T-helper 2 cell treated with Interferon-gamma antibody and Interleukin-4, amounts not matched to agents 5 μg/mL and 100 μg/mL, for 36 hours (primary cell): ENCODE data around the gene RPS26.
"Not testable (repeated sequence)": the region's sequence is repeated elsewhere in the genome, so short reads cannot be mapped to it uniquely, and the experiment has no call there.

ENCODE experiments used
- DNase-seq: peaks from one replicate; pipeline ENCODE4 v3.0.0; 2021; ENCODE audit warnings: low spot score
- H3K27ac Mint-ChIP-seq: one replicate; pipeline ENCODE4 v1.8.0; 2021; ENCODE audit warnings: mild to moderate bottlenecking, mixed read lengths
- H3K27me3 Mint-ChIP-seq: one replicate; pipeline ENCODE4 v1.8.0; 2021; ENCODE audit warnings: low read depth, mixed read lengths
- H3K36me3 Mint-ChIP-seq: one replicate; pipeline ENCODE4 v1.8.0; 2021; ENCODE audit warnings: low read depth, mixed read lengths
- H3K4me1 Mint-ChIP-seq: one replicate; pipeline ENCODE4 v1.8.0; 2021; ENCODE audit warnings: low read depth, mixed read lengths
- H3K4me3 Mint-ChIP-seq: one replicate; pipeline ENCODE4 v1.8.0; 2022; ENCODE audit warnings: mild to moderate bottlenecking, moderate library complexity, mixed read lengths
- H3K9me3 Mint-ChIP-seq: one replicate; pipeline ENCODE4 v1.8.0; 2021; ENCODE audit warnings: mixed read lengths

The RPS26 gene

DNA sequence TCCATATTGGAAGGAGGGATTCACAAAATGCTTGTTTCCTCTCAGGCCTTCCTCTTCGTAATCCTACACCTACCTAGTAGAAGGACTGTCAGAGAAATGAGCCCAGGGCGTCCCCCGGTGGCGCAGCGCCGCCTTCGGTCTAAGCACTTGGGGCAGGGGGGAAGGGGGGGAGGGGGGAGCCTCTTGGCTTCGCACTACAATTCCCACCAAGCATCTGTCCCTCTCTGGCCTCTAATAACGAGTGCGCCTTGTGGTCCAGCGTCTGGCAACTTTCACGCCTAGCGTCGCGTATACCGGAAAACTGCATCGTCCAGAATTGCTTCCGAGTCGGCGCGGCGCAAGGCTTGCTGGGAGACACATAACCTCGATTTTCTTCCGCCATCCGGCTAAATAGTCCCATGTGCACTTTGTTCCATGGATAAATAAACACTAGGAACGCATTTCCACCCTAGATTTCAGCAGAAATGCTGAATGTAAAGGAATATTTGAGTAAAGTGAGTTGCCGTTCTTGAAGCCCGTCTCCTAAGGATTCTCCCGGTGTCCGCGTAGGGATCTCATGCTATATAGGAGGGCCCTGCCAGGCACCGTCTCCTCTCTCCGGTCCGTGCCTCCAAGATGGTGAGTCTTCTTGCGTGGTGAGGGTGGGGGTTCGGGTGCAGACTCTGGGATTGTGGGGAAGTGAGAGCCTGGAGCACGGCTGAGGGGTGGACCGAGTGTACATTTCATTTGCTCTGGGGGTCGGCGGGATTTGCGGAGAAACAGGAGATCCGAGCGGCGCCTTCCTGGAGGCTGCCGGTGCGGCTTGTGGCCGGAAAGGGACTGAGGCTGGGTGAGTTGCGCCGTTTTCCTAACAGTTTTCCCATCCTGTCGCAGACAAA, at the start of gene RPS26:
RPS26 (plus strand) TSS at position 367 of the 878 bp plus-strand sequence; CDS start at position 616, 249 bp downstream.
- H3K27me3 Mint-ChIP-seq: no peaks in the 10 kb centered on the region
- H3K4me3 Mint-ChIP-seq: peak within 1 kb of the TSS; percentile 96
- no peaks in the 10 kb centered on the region for H3K9me3 Mint-ChIP-seq
- H3K27ac Mint-ChIP-seq: peak within 1 kb of the TSS; percentile 97
- peak; percentile 94 for DNase-seq
- H3K4me1 Mint-ChIP-seq: peaks cover 34% of the 10 kb centered on the region
- peaks cover 38% of the 10 kb centered on the region for H3K36me3 Mint-ChIP-seq

DNA sequence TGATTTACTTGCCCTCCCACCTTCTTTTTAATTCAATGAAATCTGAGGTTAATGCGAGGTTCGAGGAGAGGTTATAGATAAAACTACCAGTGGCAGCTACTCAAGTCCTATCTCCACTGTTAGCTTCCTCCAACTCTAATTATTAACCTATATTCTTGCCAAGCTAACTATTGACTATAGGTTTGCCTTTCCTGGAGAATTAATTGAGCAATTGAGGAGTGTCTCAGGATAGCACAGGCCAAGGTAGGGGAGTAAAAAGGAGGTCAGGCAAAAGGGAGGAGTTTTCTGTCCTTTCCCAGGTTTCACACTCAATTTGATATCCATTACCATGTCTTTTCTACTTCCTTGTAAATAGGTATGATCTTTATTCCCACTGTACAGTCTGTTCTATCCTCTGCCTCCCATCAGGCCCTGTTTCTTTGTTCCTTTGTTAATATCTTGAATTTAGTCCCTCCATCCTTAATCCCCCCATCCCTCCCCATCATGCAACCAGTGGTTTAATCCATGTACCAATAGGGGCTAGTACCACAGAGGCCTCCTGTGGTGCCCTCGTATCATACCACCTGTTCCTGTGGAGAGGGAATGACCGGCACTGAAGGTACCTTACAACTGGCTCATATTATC, 48.4 kb upstream of the RPS26 start:
- Mint-ChIP-seq H3K4me1 (peaks cover 24% of the 10 kb centered on the region), H3K4me3 (no peak overlapping the region), H3K36me3 (peaks cover 51% of the 10 kb centered on the region), H3K27ac (no peak overlapping the region), H3K27me3 (no peaks in the 10 kb centered on the region), H3K9me3 (no peaks in the 10 kb centered on the region)
- DNase-seq: no peak

DNA sequence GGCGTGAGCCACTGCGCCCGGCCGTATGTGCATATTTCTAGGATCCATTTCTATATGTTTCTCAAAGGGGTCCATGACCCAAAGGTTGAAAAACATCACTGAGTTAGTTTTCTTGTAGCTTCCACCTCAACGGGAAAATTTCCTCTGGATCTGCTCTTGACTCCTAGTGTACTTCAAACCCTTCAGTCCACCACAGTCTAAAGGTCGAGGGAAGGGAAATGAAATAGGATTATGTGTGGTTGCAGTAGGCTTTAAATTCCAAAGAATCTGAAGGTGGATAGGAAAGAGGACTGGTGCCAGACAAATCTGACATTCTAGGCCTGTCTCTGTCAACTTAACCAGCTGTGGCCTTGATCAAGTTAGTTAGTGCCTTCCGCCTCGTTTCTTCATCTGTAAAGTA, 46.4 kb upstream of the RPS26 start:
- Mint-ChIP-seq H3K4me1 (peaks cover 32% of the 10 kb centered on the region), H3K27ac (no peak overlapping the region), H3K4me3 (no peak overlapping the region), H3K9me3 (no peaks in the 10 kb centered on the region), H3K27me3 (no peaks in the 10 kb centered on the region), H3K36me3 (peaks cover 39% of the 10 kb centered on the region)
- DNase-seq: no peak

GRCh38 chr12:55996201-55996714, 45.5 kb upstream of the RPS26 start:
- Mint-ChIP-seq H3K27ac (peak overlapping the region; percentile 57), H3K4me1 (peaks cover 32% of the 10 kb centered on the region), H3K36me3 (peaks cover 31% of the 10 kb centered on the region), H3K4me3 (peak overlapping the region; percentile 87), H3K9me3 (no peaks in the 10 kb centered on the region), H3K27me3 (no peaks in the 10 kb centered on the region)
- DNase-seq: peak; percentile 52

GRCh38 chr12:55996715-55997534, 44.8 kb upstream of the RPS26 start, which contains the start of gene SUOX:
Gene SUOX, plus strand, starts transcription at chr12:55997276. Its CDS starts 4,946 bp downstream, at chr12:56002222.
- Mint-ChIP-seq H3K36me3 (peaks cover 26% of the 10 kb centered on the region), H3K4me3 (peak within 1 kb of the TSS; percentile 87), H3K27ac (peak within 1 kb of the TSS; percentile 57), H3K9me3 (no peaks in the 10 kb centered on the region), H3K27me3 (no peaks in the 10 kb centered on the region), H3K4me1 (peaks cover 32% of the 10 kb centered on the region)
- peak; percentile 80 for DNase-seq

DNA sequence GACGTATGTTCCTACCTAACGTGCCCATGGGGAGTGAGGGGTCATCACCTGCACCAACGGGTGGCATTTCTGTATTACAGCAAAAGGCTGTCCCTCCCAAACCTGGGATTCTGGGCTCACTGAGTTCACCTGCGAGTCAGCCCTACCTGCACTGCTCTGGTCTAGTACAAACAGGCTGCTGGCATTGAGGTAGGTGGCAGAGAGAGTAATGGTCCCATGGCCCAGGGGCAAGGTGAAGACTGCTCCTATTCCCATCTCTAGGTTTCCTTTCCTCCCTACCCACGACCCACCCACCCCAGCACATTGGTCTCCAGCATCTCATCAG, 44.2 kb upstream of the RPS26 start:
- Mint-ChIP-seq H3K4me3 (peak overlapping the region; percentile 87), H3K9me3 (no peaks in the 10 kb centered on the region), H3K27me3 (no peaks in the 10 kb centered on the region), H3K36me3 (peaks cover 23% of the 10 kb centered on the region), H3K4me1 (peaks cover 32% of the 10 kb centered on the region), H3K27ac (peak overlapping the region; percentile 15)
- no peak for DNase-seq

- not testable (repeated sequence) for DNase-seq, H3K27me3 Mint-ChIP-seq, H3K36me3 Mint-ChIP-seq, H3K9me3 Mint-ChIP-seq
- Mint-ChIP-seq H3K4me3 (peak overlapping the region; percentile 14), H3K4me1 (peaks cover 28% of the 10 kb centered on the region), H3K27ac (peak overlapping the region; percentile 47)
Observed at GRCh38 chr12:55999522-55999921, 42.2 kb upstream of the RPS26 start.

DNA sequence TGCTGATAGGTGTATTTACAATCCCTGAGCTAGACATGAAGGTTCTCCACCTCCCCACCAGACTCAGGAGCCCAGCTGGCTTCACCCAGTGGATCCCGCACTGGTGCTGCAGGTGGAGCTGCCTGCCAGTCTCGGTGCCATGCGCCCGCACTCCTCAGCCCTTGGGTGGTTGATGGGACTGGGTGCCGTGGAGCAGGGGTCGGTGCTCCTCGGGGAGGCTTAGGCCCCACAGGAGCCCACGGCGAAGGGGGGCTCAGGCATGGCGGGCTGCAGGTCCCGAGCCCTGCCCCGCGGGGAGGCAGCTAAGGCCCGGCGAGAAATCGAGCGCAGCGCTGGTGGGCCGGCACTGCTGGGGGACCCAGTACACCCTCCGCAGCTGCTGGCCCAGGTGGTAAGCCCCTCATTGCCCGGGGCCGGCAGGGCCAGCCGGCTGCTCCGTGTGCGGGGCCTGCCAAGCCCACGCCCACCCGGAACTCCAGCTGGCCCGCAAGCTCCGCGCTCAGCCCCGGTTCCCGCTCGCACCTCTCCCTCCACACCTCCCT, 41.6 kb upstream of the RPS26 start:
- not testable (repeated sequence) for H3K27me3 Mint-ChIP-seq, H3K9me3 Mint-ChIP-seq, H3K4me3 Mint-ChIP-seq, H3K27ac Mint-ChIP-seq, H3K36me3 Mint-ChIP-seq, DNase-seq
- H3K4me1 Mint-ChIP-seq: peaks cover 28% of the 10 kb centered on the region

GRCh38 chr12:56001487-56002100, 40.1 kb upstream of the RPS26 start:
- Mint-ChIP-seq H3K9me3 (no peaks in the 10 kb centered on the region), H3K27me3 (no peaks in the 10 kb centered on the region), H3K36me3 (peaks cover 7% of the 10 kb centered on the region), H3K27ac (no peak overlapping the region), H3K4me1 (peaks cover 23% of the 10 kb centered on the region), H3K4me3 (no peak overlapping the region)
- DNase-seq: no peak

GRCh38 chr12:56003376-56003775, 38.3 kb upstream of the RPS26 start:
- not testable (repeated sequence) for H3K36me3 Mint-ChIP-seq, H3K27ac Mint-ChIP-seq
- peaks cover 21% of the 10 kb centered on the region for H3K4me1 Mint-ChIP-seq

DNA sequence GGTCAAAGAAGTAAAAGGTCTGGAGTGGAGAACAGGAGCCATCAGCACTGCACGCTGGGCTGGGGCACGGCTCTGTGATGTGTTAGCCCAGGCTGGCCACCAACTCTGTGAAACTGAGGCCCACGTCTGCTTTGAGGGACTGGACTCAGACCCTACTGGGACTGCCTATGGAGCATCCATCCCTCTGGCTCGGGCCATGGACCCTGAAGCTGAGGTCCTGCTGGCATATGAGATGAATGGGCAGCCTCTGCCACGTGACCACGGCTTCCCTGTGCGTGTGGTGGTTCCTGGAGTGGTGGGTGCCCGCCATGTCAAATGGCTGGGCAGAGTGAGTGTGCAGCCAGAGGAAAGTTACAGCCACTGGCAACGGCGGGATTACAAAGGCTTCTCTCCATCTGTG, 37.5 kb upstream of the RPS26 start:
- Mint-ChIP-seq H3K4me1 (peaks cover 22% of the 10 kb centered on the region), H3K4me3 (no peak overlapping the region), H3K36me3 (peaks cover 7% of the 10 kb centered on the region), H3K27ac (peak overlapping the region; percentile 26), H3K27me3 (no peaks in the 10 kb centered on the region), H3K9me3 (no peaks in the 10 kb centered on the region)
- no peak for DNase-seq

More at GRCh38 chr12:56003376-56003775, 38.3 kb upstream of the RPS26 start:
- not testable (repeated sequence) for H3K9me3 Mint-ChIP-seq, H3K4me3 Mint-ChIP-seq, DNase-seq, H3K27me3 Mint-ChIP-seq

- Mint-ChIP-seq H3K36me3 (peaks cover 1% of the 10 kb centered on the region), H3K9me3 (no peaks in the 10 kb centered on the region), H3K4me1 (peaks cover 23% of the 10 kb centered on the region), H3K27ac (peak overlapping the region; percentile 80), H3K4me3 (peak overlapping the region; percentile 82), H3K27me3 (no peaks in the 10 kb centered on the region)
- peak; percentile 23 for DNase-seq
Observed at GRCh38 chr12:56007564-56008559, 33.9 kb upstream of the RPS26 start.
